HCT116 (cell line): Measurements from ENCODE around the gene GRIA2. TPM values are rescaled to one million over a fixed set of nuclear protein-coding genes. Genes with fewer than 3 reads are reported as not detected.

Experiments
- ATAC-seq: fragments of 200-7000 bp; cut with Tn5 transposase; 2 replicates; pipeline ENCODE4 v1.9.1; 2020; ENCODE audit warnings: mild to moderate bottlenecking, moderate library complexity
- BruUV-seq: library from RNA; stranded (reverse); fragments of 400-500 nt; replicated peaks from 2 replicates; lab custom pipeline; 2021; lab: Mats Ljungman, UMichigan
- CTCF ChIA-PET: fragments of 300-600 bp; sonication (Branson Sonifier 250); formaldehyde crosslinking; loops from one replicate; lab custom pipeline; 2021; ENCODE audit warnings: antibody characterized with exemption; lab: Charles Lee
- POLR2A ChIA-PET: fragments of 300-600, 350-600 bp; sonication (Branson Sonifier 250); formaldehyde crosslinking; loops from one replicate; lab custom pipeline; 2021; ENCODE audit warnings: antibody characterized with exemption; lab: Charles Lee
- RAD21 ChIA-PET, 2 experiments: fragments of 300-600 bp; sonication (Branson Sonifier 250); formaldehyde crosslinking; loops; one replicate each; lab custom pipeline; 2023; ENCODE audit warnings: low total read pairs in 2 of 2; ENCODE audit not compliant: uncharacterized antibody in 2 of 2, unreplicated experiment in 2 of 2, low non-redundant PET in 1 of 2; lab: Charles Lee
- DNase-seq: peaks from one replicate; pipeline ENCODE4 v3.0.0-alpha.2; 2010; ENCODE audit warnings: low read depth, low spot score
- H2AFZ ChIP-seq: fragments of 200-600 bp; shearing (Covaris generic), sonication (generic); 2 replicates; pipeline ENCODE4 v1.6.1; 2017; ENCODE audit warnings: low read depth, mixed run types, mixed read lengths, antibody characterized with exemption, low read length; ENCODE audit not compliant: poor library complexity, severe bottlenecking
- H3K27ac ChIP-seq: 2 replicates; pipeline ENCODE4 v1.5.1; 2012; ENCODE audit warnings: low read depth, low read length
- H3K27me3 ChIP-seq: fragments of 200-600 bp; sonication (generic); 2 replicates; pipeline ENCODE4 v1.6.1; 2016; ENCODE audit warnings: mixed run types, low read length, mixed read lengths; ENCODE audit not compliant: insufficient read depth
- H3K36me3 ChIP-seq, 2 experiments: fragments of 200-500 bp in 1 of 2; fragments of 200-600 bp in 1 of 2; sonication (Bioruptor generic) in 1 of 2; sonication (generic) in 1 of 2; 2 replicates each; pipeline versions ENCODE4 v1.5.1 to v1.6.1; 2014 to 2016; ENCODE audit warnings: low read length in 2 of 2, inconsistent platforms in 1 of 2, mixed read lengths in 1 of 2, mixed run types in 1 of 2; ENCODE audit not compliant: insufficient read depth in 2 of 2, control insufficient read depth in 1 of 2
- H3K4me1 ChIP-seq, 2 experiments: fragments of 200-600 bp in 1 of 2; sonication (generic) in 1 of 2; 2 replicates each; pipeline versions ENCODE4 v1.5.1 to v1.6.1; 2012 to 2017; ENCODE audit warnings: low read length in 2 of 2, inconsistent platforms in 1 of 2, mild to moderate bottlenecking in 1 of 2, mixed read lengths in 1 of 2, mixed run types in 1 of 2, moderate library complexity in 1 of 2; ENCODE audit not compliant: insufficient read depth in 2 of 2, control insufficient read depth in 1 of 2
- H3K4me2 ChIP-seq: fragments of 200-600 bp; sonication (generic); 2 replicates; pipeline ENCODE4 v1.6.1; 2017; ENCODE audit warnings: mixed run types, low read length, mixed read lengths
- H3K4me3 ChIP-seq, 2 experiments: fragments of 200-600 bp in 1 of 2; sonication (generic) in 1 of 2; replicated peaks in 1 of 2; 2 replicates each; pipeline ENCODE4 v1.5.1; 2011 to 2016; ENCODE audit warnings: low read length in 2 of 2, control low read depth in 1 of 2, low read depth in 1 of 2, mild to moderate bottlenecking in 1 of 2, mixed read lengths in 1 of 2, mixed run types in 1 of 2
- H3K79me2 ChIP-seq: fragments of 200-600 bp; sonication (generic); 2 replicates; pipeline ENCODE4 v1.6.1; 2017; ENCODE audit warnings: mild to moderate bottlenecking, mixed run types, low read length, moderate library complexity, mixed read lengths; ENCODE audit not compliant: insufficient read depth
- H3K9ac ChIP-seq: fragments of 200-600 bp; sonication (generic); 2 replicates; pipeline ENCODE4 v1.6.1; 2016; ENCODE audit warnings: low read length, mixed read lengths
- H3K9me2 ChIP-seq: fragments of 200-600 bp; sonication (generic), shearing (Covaris generic); 2 replicates; pipeline ENCODE4 v1.6.1; 2017; ENCODE audit warnings: mixed run types, mild to moderate bottlenecking, moderate library complexity; ENCODE audit not compliant: insufficient read depth
- H3K9me3 ChIP-seq, 2 experiments: fragments of 200-500 bp in 1 of 2; fragments of 200-600 bp in 1 of 2; sonication (Bioruptor generic) in 1 of 2; sonication (generic) in 1 of 2; 2 replicates each; pipeline ENCODE4 v1.6.1; 2014 to 2017; ENCODE audit warnings: low read length in 2 of 2, mixed read lengths in 2 of 2, inconsistent platforms in 1 of 2, low read depth in 1 of 2, mild to moderate bottlenecking in 1 of 2, mixed run types in 1 of 2, moderate library complexity in 1 of 2; ENCODE audit not compliant: control insufficient read depth in 1 of 2, insufficient read depth in 1 of 2
- H4K20me1 ChIP-seq: fragments of 200-600 bp; sonication (generic), shearing (Covaris generic); 2 replicates; pipeline ENCODE4 v1.6.1; 2017; ENCODE audit warnings: mixed run types, mild to moderate bottlenecking, moderate library complexity; ENCODE audit not compliant: insufficient read depth
- CEBPB ChIP-seq: IDR thresholded peaks from 2 replicates; pipeline ENCODE4 v1.6.1; 2012; ENCODE audit warnings: low read depth
- EGR1 ChIP-seq: IDR thresholded peaks from 2 replicates; pipeline ENCODE4 v1.6.1; 2012; ENCODE audit warnings: low read depth
- ELF1 ChIP-seq: IDR thresholded peaks from 2 replicates; pipeline ENCODE4 v1.6.1; 2012; ENCODE audit warnings: low read depth, borderline replicate concordance
- JUND ChIP-seq: IDR thresholded peaks from 2 replicates; pipeline ENCODE4 v1.6.1; 2012
- POLR2A ChIP-seq: IDR thresholded peaks from 2 replicates; pipeline ENCODE4 v1.7.0; 2011; ENCODE audit warnings: borderline replicate concordance; ENCODE audit not compliant: insufficient read depth, insufficient read length; ENCODE audit errors: extremely low read depth
- POLR2AphosphoS5 ChIP-seq: IDR thresholded peaks from 2 replicates; pipeline ENCODE4 v1.6.1; 2011; ENCODE audit warnings: mild to moderate bottlenecking, low read depth, low read length, moderate library complexity
- RAD21 ChIP-seq: IDR thresholded peaks from 2 replicates; pipeline ENCODE4 v1.6.1; 2012; ENCODE audit warnings: low read depth, mild to moderate bottlenecking
- SIN3A ChIP-seq: IDR thresholded peaks from 2 replicates; pipeline ENCODE4 v1.6.1; 2012; ENCODE audit warnings: low read depth
- SP1 ChIP-seq: IDR thresholded peaks from 2 replicates; pipeline ENCODE4 v1.6.1; 2012; ENCODE audit warnings: low read depth
- YY1 ChIP-seq: IDR thresholded peaks from 2 replicates; pipeline ENCODE4 v1.6.1; 2011; ENCODE audit warnings: low read length, low read depth, moderate library complexity, mild to moderate bottlenecking; ENCODE audit not compliant: insufficient replicate concordance; ENCODE audit errors: extremely low read depth
- ZNF274 ChIP-seq: fragments of 200-500 bp; sonication (Bioruptor generic); IDR thresholded peaks from 2 replicates; pipeline ENCODE4 v1.6.1; 2014; ENCODE audit warnings: mild to moderate bottlenecking, low read depth, low read length, inconsistent platforms
- intact Hi-C: fragments of 100-400 bp; cut with micrococcal nuclease; formaldehyde crosslinking; loops from 2 replicates; pipeline ENCODE4 v1.10.0; 2022
- total RNA-seq: library from RNA; stranded (reverse); gene quantifications from one replicate; pipeline ENCODE4 v1.2.1, GENCODE V29; 2021; ENCODE audit not compliant: unreplicated experiment
- TF ChIP-seq, protein P1 (sequence below): IDR thresholded peaks from 2 replicates; pipeline ENCODE4 v1.6.1; 2012
- TF ChIP-seq, protein P2 (sequence below), 3 experiments: fragments of 200-600 bp in 1 of 3; sonication (generic) in 1 of 3; IDR thresholded peaks in 2 of 3; conservative IDR thresholded peaks in 1 of 3; 2 replicates each; pipeline ENCODE4 v1.5.1; 2012 to 2017; ENCODE audit warnings: low read depth in 2 of 3, low read length in 2 of 3, antibody characterized with exemption in 1 of 3, borderline replicate concordance in 1 of 3, control low read depth in 1 of 3, mild to moderate bottlenecking in 1 of 3, mixed read lengths in 1 of 3, mixed run types in 1 of 3, moderate library complexity in 1 of 3; ENCODE audit not compliant: insufficient read depth in 1 of 3
- TF ChIP-seq, protein P3 (sequence below): IDR thresholded peaks from 2 replicates; pipeline ENCODE4 v1.6.1; 2011; ENCODE audit warnings: mild to moderate bottlenecking, low read length, moderate library complexity; ENCODE audit not compliant: insufficient replicate concordance; ENCODE audit errors: extremely low read depth

The GRIA2 gene
- total RNA-seq, 1 experiment from 2014 or later: not detected

DNA sequence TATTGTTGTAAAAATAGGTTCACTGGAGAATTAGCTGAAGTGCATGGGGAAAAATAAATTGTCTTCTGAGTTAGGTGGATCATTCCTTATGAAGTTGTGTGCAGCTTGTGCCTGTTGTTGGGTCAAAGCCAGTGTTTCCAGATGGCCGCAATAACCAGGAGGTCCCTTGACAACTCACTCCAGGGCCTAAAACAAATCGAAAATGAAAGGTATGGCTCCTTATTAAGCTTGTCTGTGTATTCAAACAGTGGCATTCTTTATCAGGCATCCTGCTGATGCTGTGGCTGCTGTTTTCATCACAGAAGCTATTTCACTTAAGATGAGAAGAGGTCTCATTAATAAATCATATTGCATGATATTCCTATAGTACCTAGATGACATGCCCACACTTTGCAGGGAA is 80.2 kb downstream of the GRIA2 start (continued):
- TF ChIP-seq, protein P1, sequence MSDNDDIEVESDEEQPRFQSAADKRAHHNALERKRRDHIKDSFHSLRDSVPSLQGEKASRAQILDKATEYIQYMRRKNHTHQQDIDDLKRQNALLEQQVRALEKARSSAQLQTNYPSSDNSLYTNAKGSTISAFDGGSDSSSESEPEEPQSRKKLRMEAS: no peak
- TF ChIP-seq, protein P2, sequence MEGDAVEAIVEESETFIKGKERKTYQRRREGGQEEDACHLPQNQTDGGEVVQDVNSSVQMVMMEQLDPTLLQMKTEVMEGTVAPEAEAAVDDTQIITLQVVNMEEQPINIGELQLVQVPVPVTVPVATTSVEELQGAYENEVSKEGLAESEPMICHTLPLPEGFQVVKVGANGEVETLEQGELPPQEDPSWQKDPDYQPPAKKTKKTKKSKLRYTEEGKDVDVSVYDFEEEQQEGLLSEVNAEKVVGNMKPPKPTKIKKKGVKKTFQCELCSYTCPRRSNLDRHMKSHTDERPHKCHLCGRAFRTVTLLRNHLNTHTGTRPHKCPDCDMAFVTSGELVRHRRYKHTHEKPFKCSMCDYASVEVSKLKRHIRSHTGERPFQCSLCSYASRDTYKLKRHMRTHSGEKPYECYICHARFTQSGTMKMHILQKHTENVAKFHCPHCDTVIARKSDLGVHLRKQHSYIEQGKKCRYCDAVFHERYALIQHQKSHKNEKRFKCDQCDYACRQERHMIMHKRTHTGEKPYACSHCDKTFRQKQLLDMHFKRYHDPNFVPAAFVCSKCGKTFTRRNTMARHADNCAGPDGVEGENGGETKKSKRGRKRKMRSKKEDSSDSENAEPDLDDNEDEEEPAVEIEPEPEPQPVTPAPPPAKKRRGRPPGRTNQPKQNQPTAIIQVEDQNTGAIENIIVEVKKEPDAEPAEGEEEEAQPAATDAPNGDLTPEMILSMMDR (IDR thresholded peaks at IDR 0.05 in 2 of 3, conservative IDR thresholded peaks at IDR 0.05 in 1 of 3; ENCODE audit: borderline replicate concordance in 1 of 3, insufficient read depth in 1 of 3, low read depth in 2 of 3, low read length in 2 of 3): no peak

DNA sequence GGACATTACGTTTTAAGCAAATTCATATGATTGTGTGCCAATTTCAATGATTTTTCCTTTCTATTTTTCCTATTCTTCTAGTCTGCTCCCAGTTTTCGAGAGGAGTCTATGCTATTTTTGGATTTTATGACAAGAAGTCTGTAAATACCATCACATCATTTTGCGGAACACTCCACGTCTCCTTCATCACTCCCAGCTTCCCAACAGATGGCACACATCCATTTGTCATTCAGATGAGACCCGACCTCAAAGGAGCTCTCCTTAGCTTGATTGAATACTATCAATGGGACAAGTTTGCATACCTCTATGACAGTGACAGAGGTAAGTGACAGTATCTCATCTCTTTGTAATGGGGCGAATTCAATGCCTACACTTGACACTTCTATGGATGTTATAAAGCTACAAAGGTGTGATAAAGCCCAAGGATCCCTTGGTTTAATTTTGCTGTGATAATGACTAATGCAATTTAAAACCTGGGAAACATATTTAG is 83.0 kb downstream of the GRIA2 start:
- intact Hi-C loops: no loop called here
- TF ChIP-seq ZNF274 (no peak), POLR2AphosphoS5 (no peak), POLR2A (no peak), RAD21 (no peak), CEBPB (no peak), YY1 (no peak), ELF1 (no peak), SP1 (no peak), JUND (no peak), EGR1 (no peak), SIN3A (no peak)
- TF ChIP-seq, protein P2 (IDR thresholded peaks at IDR 0.05 in 2 of 3, conservative IDR thresholded peaks at IDR 0.05 in 1 of 3; ENCODE audit: borderline replicate concordance in 1 of 3, insufficient read depth in 1 of 3, low read depth in 2 of 3, low read length in 2 of 3): no peak
- TF ChIP-seq, protein P3, sequence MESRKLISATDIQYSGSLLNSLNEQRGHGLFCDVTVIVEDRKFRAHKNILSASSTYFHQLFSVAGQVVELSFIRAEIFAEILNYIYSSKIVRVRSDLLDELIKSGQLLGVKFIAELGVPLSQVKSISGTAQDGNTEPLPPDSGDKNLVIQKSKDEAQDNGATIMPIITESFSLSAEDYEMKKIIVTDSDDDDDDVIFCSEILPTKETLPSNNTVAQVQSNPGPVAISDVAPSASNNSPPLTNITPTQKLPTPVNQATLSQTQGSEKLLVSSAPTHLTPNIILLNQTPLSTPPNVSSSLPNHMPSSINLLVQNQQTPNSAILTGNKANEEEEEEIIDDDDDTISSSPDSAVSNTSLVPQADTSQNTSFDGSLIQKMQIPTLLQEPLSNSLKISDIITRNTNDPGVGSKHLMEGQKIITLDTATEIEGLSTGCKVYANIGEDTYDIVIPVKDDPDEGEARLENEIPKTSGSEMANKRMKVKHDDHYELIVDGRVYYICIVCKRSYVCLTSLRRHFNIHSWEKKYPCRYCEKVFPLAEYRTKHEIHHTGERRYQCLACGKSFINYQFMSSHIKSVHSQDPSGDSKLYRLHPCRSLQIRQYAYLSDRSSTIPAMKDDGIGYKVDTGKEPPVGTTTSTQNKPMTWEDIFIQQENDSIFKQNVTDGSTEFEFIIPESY: no peak
- RAD21 ChIA-PET: no interaction called here
- H3K4me2 ChIP-seq: no peak overlapping the region
- no peaks in the 10 kb centered on the region for H3K9me2 ChIP-seq
- H3K36me3 ChIP-seq: no peaks in the 10 kb centered on the region
- POLR2A ChIA-PET: no interaction called here
- H3K4me3 ChIP-seq: no peak overlapping the region
- no peak overlapping the region for H3K9ac ChIP-seq
- no peaks in the 10 kb centered on the region for H3K4me1 ChIP-seq
- CTCF ChIA-PET: no interaction called here
- ATAC-seq (no peak), DNase-seq (no peak)
- H3K9me3 ChIP-seq: no peaks in the 10 kb centered on the region
- H2AFZ ChIP-seq: no peak overlapping the region
- no peaks in the 10 kb centered on the region for H3K27me3 ChIP-seq
- H4K20me1 ChIP-seq: no peaks in the 10 kb centered on the region; the same call in 1 of the 2 replicates
- no TSS peak for BruUV-seq
- H3K79me2 ChIP-seq: no peaks in the 10 kb centered on the region
- no peak overlapping the region for H3K27ac ChIP-seq
